ENCODE data around the gene CD86.
"Not testable (repeated sequence)": the region's sequence is repeated elsewhere in the genome, so short reads cannot be mapped to it uniquely, and the experiment has no call there.

The CD86 gene

GRCh38 chr3:122164983-122165382, 109.8 kb downstream of the CD86 start:
- not testable (repeated sequence) for DNase-seq

- no peak for DNase-seq
These were observed 112.5 kb downstream of the CD86 start for GRCh38 chr3:122167630-122168029.

DNA sequence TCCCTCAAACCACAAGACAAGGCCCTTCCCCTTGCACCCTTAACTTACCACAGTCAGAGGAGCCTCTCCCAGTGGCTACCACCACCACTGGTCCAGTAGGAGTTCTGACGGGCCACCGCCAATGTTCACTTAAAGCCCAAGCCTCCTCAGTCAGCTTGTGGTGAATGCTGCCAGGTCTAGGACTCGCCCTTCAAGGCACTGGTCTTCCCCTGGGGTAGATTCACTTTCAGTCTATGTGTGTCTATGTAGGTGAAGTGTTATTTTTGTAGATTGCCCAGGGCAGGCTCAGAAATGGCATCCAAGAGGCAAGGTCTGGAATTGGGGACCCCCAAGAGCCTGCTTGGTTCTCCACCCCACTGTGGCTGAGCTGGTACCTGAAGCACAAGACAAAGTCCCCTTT, 112.9 kb downstream of the CD86 start:
- no peak for DNase-seq

DNA sequence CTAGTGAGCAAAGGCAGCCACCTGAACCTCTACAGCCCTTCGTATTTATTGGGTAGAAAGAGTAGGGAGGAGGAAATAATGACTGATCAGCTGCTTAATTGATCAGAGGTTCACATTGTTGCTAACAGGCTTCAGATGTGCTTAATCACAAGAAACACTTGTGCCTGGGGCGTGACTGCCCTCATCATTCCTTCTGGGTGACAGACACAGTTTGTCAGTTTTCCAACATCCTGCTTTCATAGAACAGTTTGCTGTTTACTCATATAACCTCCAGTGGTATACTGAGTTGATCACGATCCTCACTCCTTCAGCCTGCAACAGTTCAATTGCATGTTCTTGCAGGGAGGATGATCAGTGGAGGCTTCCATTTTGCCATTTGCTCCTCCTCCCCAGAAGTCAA, 114.7 kb downstream of the CD86 start:
- DNase-seq: no peak

Measured in activated gamma-delta T cell (primary cell).